OCI-LY1 (cell line): Measurements from ENCODE around the gene PCDHA1.
"Not testable (repeated sequence)": the region's sequence is repeated elsewhere in the genome, so short reads cannot be mapped to it uniquely, and the experiment has no call there.

Experiments used
- CTCF ChIP-seq: fragments of 200-600 bp; sonication (generic), shearing (Covaris generic); IDR thresholded peaks from 2 replicates; pipeline ENCODE4 v1.5.1; 2017; ENCODE audit warnings: mild to moderate bottlenecking, antibody characterized with exemption, low read length, moderate library complexity, mixed read lengths
- EZH2 ChIP-seq: fragments of 200-600 bp; sonication (generic), shearing (Covaris generic); IDR thresholded peaks from 2 replicates; pipeline ENCODE4 v1.8.0; 2017; ENCODE audit warnings: borderline replicate concordance, mixed run types, mild to moderate bottlenecking, antibody characterized with exemption, low read length, moderate library complexity, mixed read lengths

GRCh38 chr5:140796072-140796717 lies 10.3 kb downstream of the PCDHA1 start:
- not testable (repeated sequence) for TF ChIP-seq EZH2, CTCF
